SJSA1 (cell line): ENCODE measurements around the gene RNF224. TPM values are rescaled to one million over a fixed set of nuclear protein-coding genes. Genes with fewer than 3 reads are reported as not detected.
"Not testable (repeated sequence)": the region's sequence is repeated elsewhere in the genome, so short reads cannot be mapped to it uniquely, and the experiment has no call there.

Experiments used
- DNase-seq, 2 experiments: peaks; one replicate each; pipeline ENCODE4 v3.0.0-alpha.2; 2015 to 2020; ENCODE audit warnings: low spot score in 2 of 2, low read depth in 1 of 2
- H3K27ac ChIP-seq: fragments of 250-450 bp; sonication (Bioruptor Pico); 2 replicates; pipeline ENCODE4 v1.5.1; 2020; ENCODE audit warnings: mild to moderate bottlenecking, moderate library complexity
- H3K27me3 ChIP-seq: fragments of 250-450 bp; sonication (Bioruptor Pico); replicated peaks from 2 replicates; pipeline ENCODE4 v1.5.1; 2020; ENCODE audit warnings: mild to moderate bottlenecking, moderate library complexity
- H3K36me3 ChIP-seq: fragments of 250-450 bp; sonication (Bioruptor Pico); 2 replicates; pipeline ENCODE4 v1.5.1; 2020; ENCODE audit warnings: mild to moderate bottlenecking
- H3K4me1 ChIP-seq: fragments of 250-450 bp; sonication (Bioruptor Pico); replicated peaks from 2 replicates; pipeline ENCODE4 v1.6.1; 2021; ENCODE audit warnings: mild to moderate bottlenecking
- H3K4me3 ChIP-seq: fragments of 250-450 bp; sonication (Bioruptor Pico); 2 replicates; pipeline ENCODE4 v1.5.1; 2020; ENCODE audit warnings: mild to moderate bottlenecking
- H3K9me3 ChIP-seq: fragments of 250-450 bp; sonication (Bioruptor Pico); replicated peaks from 2 replicates; pipeline ENCODE4 v1.5.1; 2020; ENCODE audit warnings: mild to moderate bottlenecking
- total RNA-seq: library from RNA; depleted of rRNA; stranded (reverse); fragments of >200 nt; shearing (Covaris generic); gene quantifications from 2 replicates; pipeline ENCODE4 v1.2.3, GENCODE V29; 2014

Gene RNF224
- total RNA-seq, 1 experiment from 2014 or later, result not detected

DNA sequence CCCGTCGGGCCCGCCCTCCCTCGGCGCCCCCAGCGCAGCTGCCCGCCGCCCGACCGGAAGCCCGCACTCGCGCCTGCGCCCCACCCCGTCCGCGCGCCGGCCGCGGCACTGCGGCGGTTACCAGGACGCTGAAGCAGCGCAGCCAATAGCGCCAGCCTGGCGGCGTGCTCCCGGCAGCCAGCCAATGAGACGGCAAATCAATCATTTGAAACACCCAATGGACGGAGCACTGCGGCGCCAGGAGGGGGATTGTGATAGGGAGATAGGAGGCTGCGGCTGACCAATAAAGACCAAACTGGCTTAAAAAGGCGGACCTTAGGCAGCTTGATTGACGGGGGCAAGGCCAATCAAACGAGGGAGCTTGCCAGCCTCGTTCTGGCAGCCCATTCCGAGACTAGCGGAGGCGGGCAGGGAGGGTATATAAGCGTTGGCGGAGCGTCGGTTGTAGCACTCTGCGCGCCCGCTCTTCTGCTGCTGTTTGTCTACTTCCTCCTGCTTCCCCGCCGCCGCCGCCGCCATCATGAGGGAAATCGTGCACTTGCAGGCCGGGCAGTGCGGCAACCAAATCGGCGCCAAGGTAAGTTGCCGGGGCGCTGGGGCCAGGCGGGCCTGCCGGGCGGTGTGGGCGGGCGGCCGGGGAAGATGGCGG is 13.7 kb downstream of the RNF224 start, which contains the start of gene TUBB4B:
Gene TUBB4B, plus strand, starts transcription at position 447 of the 649 bp plus-strand sequence. Its CDS starts 74 bp downstream, at position 521.
- peak within 1 kb of the TSS; percentile 83 for H3K27ac ChIP-seq

DNA sequence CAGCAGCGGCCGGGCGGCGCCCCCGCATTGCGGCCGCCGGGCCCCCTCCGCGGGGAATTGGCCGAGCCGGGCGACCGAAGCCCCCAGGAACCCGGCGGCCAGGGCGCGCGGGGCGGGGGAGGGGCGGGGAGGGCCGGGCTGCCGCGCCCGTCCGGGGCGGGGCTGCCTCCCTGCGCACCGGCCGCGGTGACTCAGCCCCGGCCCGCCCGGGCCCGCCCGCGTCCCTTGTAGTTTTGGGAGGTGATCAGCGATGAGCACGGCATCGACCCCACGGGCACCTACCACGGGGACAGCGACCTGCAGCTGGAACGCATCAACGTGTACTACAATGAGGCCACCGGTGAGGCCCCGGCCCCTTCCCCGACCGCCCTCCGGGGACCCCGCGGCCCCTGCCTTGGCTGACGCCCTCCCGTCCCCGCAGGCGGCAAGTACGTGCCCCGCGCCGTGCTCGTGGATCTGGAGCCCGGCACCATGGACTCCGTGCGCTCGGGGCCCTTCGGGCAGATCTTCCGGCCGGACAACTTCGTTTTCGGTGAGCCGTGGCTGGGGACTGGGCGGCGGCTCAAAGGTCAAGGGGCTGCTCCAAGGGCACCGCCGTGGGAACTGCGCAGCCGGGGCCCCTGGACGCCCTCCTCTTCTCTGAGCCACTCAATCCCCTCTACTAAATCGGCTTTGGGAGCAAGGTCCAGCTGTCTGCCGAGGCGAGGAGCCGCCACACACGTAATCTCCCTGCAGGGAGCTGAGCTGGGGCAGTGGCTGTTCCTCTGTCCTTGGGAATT is 14.4 kb downstream of the RNF224 start:
- Histone ChIP-seq H3K27ac (peak overlapping the region; percentile 70), H3K27me3 (no peaks in the 10 kb centered on the region), H3K9me3 (no peaks in the 10 kb centered on the region), H3K4me1 (peaks cover 25% of the 10 kb centered on the region), H3K4me3 (peak overlapping the region; percentile 82), H3K36me3 (peaks cover 31% of the 10 kb centered on the region)
- no peak for DNase-seq

More for the DNA sequence above, 13.7 kb downstream of the RNF224 start, which contains the start of gene TUBB4B:
- Histone ChIP-seq H3K4me3 (peak within 1 kb of the TSS; percentile 82), H3K9me3 (no peaks in the 10 kb centered on the region), H3K36me3 (peaks cover 31% of the 10 kb centered on the region), H3K27me3 (no peaks in the 10 kb centered on the region), H3K4me1 (peaks cover 29% of the 10 kb centered on the region)
- peak; percentile 99 for DNase-seq

DNA sequence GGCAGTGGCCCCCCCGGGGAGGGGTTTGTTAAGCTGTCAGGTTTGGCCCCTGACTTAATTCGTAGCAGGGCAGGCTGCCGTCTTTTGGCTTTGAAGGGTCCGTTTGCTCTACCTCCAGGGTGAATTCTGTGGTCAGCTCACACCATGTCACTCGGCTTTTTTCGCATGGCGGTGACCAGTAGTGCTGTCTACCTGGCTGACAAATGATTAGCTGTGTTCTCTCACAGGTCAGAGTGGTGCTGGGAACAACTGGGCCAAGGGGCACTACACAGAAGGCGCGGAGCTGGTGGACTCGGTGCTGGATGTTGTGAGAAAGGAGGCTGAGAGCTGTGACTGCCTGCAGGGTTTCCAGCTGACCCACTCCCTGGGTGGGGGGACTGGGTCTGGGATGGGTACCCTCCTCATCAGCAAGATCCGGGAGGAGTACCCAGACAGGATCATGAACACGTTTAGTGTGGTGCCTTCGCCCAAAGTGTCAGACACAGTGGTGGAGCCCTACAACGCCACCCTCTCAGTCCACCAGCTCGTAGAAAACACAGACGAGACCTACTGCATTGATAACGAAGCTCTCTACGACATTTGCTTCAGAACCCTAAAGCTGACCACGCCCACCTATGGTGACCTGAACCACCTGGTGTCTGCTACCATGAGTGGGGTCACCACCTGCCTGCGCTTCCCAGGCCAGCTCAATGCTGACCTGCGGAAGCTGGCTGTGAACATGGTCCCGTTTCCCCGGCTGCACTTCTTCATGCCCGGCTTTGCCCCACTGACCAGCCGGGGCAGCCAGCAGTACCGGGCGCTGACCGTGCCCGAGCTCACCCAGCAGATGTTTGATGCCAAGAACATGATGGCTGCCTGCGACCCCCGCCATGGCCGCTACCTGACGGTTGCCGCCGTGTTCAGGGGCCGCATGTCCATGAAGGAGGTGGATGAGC is 15.2 kb downstream of the RNF224 start:
- H3K27ac ChIP-seq, result no peak overlapping the region
- H3K9me3 ChIP-seq, result no peaks in the 10 kb centered on the region
- peaks cover 31% of the 10 kb centered on the region for H3K36me3 ChIP-seq
- no peaks in the 10 kb centered on the region for H3K27me3 ChIP-seq
- H3K4me3 ChIP-seq, result peak overlapping the region; percentile 82
- peaks cover 22% of the 10 kb centered on the region for H3K4me1 ChIP-seq
- no peak for DNase-seq

DNA sequence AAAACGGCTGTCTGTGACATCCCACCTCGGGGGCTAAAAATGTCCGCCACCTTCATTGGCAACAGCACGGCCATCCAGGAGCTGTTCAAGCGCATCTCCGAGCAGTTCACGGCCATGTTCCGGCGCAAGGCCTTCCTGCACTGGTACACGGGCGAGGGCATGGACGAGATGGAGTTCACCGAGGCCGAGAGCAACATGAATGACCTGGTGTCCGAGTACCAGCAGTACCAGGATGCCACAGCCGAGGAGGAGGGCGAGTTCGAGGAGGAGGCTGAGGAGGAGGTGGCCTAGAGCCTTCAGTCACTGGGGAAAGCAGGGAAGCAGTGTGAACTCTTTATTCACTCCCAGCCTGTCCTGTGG is 15.9 kb downstream of the RNF224 start:
- Histone ChIP-seq H3K4me1 (peaks cover 22% of the 10 kb centered on the region), H3K36me3 (peaks cover 31% of the 10 kb centered on the region), H3K4me3 (peak overlapping the region; percentile 82)
- H3K9me3 ChIP-seq, DNase-seq, H3K27me3 ChIP-seq, H3K27ac ChIP-seq: not testable (repeated sequence)

DNA sequence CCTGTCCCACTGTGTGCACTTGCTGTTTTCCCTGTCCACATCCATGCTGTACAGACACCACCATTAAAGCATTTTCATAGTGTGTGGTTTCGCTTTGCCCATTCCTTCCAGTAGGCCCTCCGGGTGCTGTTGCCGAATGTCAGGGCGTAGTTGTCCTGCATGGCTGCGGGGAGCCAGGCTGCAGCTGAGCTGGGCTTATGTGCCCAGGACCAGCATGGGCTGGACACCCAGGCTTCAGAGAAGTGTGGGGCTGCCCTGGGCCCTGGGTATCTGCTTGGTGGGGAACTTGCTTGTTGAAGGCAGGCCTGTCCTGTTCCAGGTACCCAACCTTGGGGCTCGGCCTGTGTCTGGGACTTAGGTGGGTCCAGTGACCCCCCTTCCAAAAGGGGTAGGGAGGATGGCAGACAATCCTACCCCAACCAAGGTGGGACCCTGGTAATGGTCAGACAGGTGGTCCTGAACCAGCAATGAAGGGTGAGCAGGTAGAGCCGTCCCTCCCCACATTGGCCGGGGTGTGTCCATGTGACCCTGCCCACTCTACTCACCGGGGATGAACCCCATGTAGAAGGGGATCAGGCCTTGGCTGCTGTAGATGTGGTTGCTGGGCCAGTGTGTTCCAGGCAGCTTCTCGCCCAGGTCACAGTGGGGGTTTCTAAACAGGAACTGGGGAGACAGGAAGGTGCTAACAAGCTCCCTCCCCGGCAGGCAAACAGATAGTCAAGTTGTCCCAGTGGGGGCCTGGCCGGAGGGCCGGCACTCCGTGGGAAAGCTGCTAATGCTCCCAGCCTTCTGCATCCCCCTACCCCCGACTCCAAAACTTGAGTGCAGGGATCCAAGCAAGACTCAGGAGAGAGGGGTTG is 16.6 kb downstream of the RNF224 start:
- Histone ChIP-seq H3K9me3 (no peaks in the 10 kb centered on the region), H3K27ac (no peak overlapping the region), H3K36me3 (peaks cover 31% of the 10 kb centered on the region), H3K4me3 (no peak overlapping the region), H3K27me3 (no peaks in the 10 kb centered on the region), H3K4me1 (peaks cover 22% of the 10 kb centered on the region)
- no peak for DNase-seq

DNA sequence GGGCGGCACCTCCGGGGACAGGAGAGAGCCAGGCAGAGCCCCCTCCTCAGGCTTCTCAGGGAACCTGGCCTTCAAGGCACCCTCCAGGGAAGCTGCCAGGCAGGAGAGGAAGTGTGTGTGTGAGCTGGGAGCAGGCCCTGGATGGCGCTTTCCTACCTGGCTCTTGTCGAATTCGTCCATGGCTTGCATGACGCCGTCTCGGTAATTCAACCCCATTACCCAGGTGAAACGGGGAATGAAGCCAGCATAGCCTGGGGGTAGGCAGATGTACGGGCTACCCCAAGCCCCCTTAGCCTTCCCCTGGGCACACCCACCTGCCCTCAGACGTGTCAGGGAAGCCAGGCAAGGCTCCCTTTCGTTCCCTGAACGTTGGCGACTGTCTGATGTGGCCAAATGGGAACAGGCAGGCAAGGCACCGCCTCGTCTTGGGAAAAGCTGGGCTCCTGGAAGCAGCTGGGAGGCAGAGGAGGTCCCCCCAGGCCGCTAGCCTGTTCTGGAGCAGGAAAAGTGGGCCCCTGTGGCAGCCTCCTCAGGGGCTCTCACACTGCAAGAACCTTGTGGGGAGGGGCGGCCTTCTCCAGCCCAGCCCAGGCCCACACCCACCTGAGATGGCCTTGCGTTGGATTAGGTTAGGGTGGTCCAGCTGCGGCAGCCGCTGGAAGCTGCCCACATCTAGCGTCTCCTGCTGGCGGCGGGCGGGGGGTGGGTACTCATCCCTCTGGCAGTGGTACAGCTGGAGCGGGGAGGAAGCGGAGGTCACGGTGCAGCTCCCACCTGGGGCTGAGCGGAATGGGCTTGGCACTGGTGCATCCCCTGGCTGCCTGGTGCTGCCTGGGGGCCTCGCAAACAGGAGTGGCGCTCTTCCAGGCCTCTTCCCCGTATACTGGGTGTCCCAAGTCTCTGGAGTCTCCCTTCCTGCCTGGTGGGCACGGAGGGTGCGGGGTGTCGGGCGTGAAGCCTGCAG is 17.5 kb downstream of the RNF224 start:
- DNase-seq, result no peak
- peaks cover 31% of the 10 kb centered on the region for H3K36me3 ChIP-seq
- H3K9me3 ChIP-seq, result no peaks in the 10 kb centered on the region
- H3K4me3 ChIP-seq, result no peak overlapping the region
- peaks cover 22% of the 10 kb centered on the region for H3K4me1 ChIP-seq
- no peak overlapping the region for H3K27ac ChIP-seq
- H3K27me3 ChIP-seq, result no peaks in the 10 kb centered on the region

DNA sequence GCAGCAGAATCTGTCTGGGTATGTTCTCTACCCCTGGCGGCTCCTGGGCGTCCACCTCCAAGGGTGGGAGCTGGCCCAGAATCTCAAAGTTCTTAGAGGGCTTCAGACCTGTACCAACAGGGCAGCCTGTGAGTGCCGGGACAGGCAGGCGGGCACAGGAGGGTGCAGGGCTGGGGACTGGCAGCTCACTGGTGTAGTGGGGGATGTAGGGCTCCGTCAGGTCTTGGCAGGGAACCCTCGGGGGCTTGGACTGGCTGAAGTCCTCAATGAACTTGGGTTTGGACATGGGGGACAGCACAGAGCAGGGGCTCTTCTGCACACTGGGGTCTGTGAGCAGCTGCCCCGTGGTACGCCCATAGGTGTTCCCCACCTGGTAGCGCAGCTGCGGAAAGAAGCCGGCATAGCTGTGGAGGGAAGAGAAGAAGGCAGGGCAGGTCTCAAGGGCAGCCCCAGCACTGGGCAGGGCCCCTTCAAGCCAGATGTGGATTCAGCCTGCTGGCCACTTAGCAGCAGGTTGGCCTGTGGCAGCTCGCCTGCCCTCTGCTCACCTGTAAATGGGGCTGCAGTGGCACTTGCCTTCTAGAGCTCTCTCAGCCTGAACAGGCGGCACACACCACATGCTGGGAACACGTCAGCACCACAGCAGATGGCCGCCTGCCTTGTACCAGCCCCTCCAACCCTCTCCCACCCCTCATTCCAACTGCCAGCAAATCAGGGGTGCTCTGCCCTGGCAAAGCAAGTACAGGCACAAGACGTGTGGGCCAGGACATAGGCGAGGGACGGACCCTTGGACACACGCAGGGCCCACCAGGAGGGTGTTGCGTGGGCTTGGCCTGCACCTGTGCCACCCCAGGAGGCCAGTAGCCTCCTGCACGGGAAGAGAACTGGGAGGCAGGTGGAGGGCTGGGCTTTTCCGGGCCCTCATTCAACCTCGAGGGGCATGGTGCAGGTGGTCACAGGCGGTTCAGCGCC is 18.4 kb downstream of the RNF224 start:
- H3K27ac ChIP-seq, result no peak overlapping the region
- no peak for DNase-seq

DNA sequence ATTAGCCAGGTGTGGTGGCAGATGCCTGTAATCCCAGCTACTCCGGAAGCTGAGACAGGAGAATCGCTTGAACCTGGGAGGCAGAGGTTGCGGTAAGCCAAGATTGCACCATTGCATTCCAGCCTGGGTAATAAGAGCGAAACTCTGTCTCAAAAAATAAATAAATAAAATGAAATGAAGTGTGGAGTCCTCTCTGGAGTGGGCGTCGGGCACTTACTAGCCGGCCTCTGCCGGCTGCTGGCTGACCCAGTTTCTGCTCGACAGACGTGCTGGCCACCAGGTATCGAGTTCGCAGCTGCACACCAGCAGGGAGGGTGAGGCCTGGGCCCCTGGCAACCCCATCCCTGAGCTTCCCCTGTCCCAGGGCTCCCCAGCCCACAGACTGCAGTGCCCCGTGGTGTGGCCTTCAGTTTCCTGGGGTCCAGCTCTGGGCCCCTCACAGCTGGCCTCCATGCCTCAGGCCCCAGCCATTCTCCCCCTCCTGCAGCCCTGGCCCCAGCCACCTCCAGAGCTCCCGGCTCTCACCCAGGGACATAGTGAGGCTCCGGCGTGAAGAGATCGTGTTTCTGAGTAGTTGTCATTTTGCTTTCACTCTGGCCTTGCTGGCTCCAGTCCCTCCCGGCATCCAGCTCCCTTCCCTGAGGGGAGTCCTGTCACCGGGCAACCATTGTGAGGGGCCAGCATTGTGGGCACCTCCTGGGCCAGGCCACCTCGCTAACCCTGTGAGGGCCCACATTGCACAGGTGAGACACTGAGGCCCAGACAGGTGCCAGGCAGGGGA is 20.0 kb downstream of the RNF224 start:
- DNase-seq, result no peak
- Histone ChIP-seq H3K36me3 (peaks cover 20% of the 10 kb centered on the region), H3K27me3 (no peaks in the 10 kb centered on the region), H3K9me3 (no peaks in the 10 kb centered on the region), H3K4me3 (no peak overlapping the region), H3K27ac (no peak overlapping the region), H3K4me1 (peaks cover 17% of the 10 kb centered on the region)

More for the DNA sequence above, 18.4 kb downstream of the RNF224 start:
- H3K36me3 ChIP-seq, result peaks cover 31% of the 10 kb centered on the region
- H3K27me3 ChIP-seq, result no peaks in the 10 kb centered on the region
- H3K9me3 ChIP-seq, result no peaks in the 10 kb centered on the region
- H3K4me3 ChIP-seq, result no peak overlapping the region
- peaks cover 19% of the 10 kb centered on the region for H3K4me1 ChIP-seq

DNA sequence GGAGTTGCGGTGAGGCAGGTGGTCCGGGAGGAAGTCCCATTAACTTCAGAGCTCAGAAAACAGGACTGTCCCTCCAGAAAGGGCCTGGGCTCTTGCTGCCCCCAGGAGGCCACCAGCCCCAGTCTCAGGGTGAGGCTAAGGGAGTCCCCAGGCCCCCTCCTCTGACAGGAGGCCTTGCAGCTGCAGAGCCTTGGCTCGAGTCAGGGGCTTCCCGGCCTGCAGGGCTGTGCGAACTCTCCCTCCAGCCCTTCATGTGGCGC is 20.5 kb downstream of the RNF224 start:
- Histone ChIP-seq H3K27me3 (no peaks in the 10 kb centered on the region), H3K9me3 (no peaks in the 10 kb centered on the region), H3K27ac (no peak overlapping the region), H3K4me3 (no peak overlapping the region), H3K4me1 (peaks cover 11% of the 10 kb centered on the region), H3K36me3 (peaks cover 15% of the 10 kb centered on the region)
- DNase-seq, result no peak

DNA sequence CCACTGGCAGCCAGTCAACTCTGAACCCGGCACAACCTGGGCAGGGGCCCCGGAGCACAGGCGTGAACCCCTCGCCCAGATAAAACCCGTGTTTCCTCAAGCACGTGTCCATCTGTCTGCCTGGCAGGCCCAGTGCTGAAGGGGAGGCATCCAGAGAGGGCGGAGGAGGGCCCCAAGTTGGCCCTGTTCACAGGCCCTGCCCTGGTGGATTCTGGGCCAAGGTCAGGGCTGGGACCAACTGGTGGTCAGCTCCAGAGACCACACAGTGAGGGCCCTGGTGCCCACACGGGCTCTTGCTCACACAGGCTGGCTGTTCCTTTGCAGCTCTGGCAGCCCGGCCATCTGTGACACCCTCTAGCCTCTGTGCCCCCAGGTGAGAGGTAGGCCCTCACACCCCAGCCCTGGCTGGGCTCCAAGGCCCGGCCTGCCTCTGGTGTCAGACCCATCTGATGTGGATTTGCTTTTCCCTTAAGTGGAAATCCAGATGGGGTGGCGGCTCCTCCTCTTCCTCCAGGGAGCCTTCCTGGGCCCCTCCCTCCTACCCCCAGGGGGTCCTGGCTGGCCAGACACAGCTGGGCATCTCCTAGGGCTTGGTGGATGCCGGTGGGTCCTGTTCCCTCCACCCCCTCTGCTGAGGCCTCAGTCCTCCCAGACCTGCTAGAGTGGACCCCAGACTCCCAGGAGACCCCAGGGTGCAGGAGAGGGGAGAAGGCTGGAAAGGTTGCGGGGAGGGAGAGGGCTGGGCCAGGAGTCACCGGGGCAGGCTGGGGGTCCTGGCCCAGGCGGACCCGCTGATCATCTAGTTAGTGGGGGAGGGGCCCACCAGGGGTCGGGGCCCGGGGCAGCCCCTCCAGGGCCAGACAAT is 23.3 kb downstream of the RNF224 start:
- no peak overlapping the region for H3K4me3 ChIP-seq
- DNase-seq, result no peak
- H3K27ac ChIP-seq, result no peak overlapping the region
- peaks cover 4% of the 10 kb centered on the region for H3K36me3 ChIP-seq
- H3K9me3 ChIP-seq, result no peaks in the 10 kb centered on the region
- peaks cover 10% of the 10 kb centered on the region for H3K4me1 ChIP-seq
- H3K27me3 ChIP-seq, result no peaks in the 10 kb centered on the region
